HG02943 (cell line): ENCODE results near the gene NME1.
"Not testable (repeated sequence)": the region's sequence is repeated elsewhere in the genome, so short reads cannot be mapped to it uniquely, and the experiment has no call there.

Source experiments
- ATAC-seq: cut with Tn5 transposase; IDR thresholded peaks from one replicate; pipeline ENCODE4 v1.9.1; 2021; ENCODE audit warnings: mild to moderate bottlenecking, low read depth, moderate library complexity; ENCODE audit not compliant: unreplicated experiment

The NME1 gene

GRCh38 chr17:51144266-51145022 lies 8.9 kb upstream of the NME1 start:
- ATAC-seq: no peak

- no peak for ATAC-seq
These were observed 5.7 kb upstream of the NME1 start for GRCh38 chr17:51147650-51148049.

- ATAC-seq: no peak
These were observed 4.2 kb upstream of the NME1 start for GRCh38 chr17:51149163-51149562.

- ATAC-seq: no peak
These were observed 2.4 kb upstream of the NME1 start for GRCh38 chr17:51150932-51151331.

- no peak for ATAC-seq
These were observed 571 bp upstream of the NME1 start for GRCh38 chr17:51152766-51153209.

- no peak for ATAC-seq
These were observed 817 bp downstream of the NME1 start for GRCh38 chr17:51154176-51154575.

GRCh38 chr17:51155416-51155815 lies 2.1 kb downstream of the NME1 start:
- no peak for ATAC-seq

GRCh38 chr17:51159604-51160003 lies 6.2 kb downstream of the NME1 start:
- ATAC-seq: no peak

- ATAC-seq: no peak
These were observed 8.2 kb downstream of the NME1 start for GRCh38 chr17:51161541-51161940.

- ATAC-seq: no peak
These were observed 11.7 kb downstream of the NME1 start for GRCh38 chr17:51164911-51165679.

- ATAC-seq: peak; percentile 30
These were observed 12.4 kb downstream of the NME1 start for GRCh38 chr17:51165680-51166197.

- peak; percentile 80 for ATAC-seq
These were observed 13.0 kb downstream of the NME1 start, which contains the start of gene NME2 for GRCh38 chr17:51166198-51166986. TSS of gene NME2 (plus strand) at chr17:51166411. CDS start at chr17:51166831, 420 bp downstream.

GRCh38 chr17:51166987-51167931 lies 13.9 kb downstream of the NME1 start:
- peak; percentile 31 for ATAC-seq

GRCh38 chr17:51169340-51169739 lies 16.0 kb downstream of the NME1 start:
- no peak for ATAC-seq

GRCh38 chr17:51170736-51171135 lies 17.4 kb downstream of the NME1 start:
- no peak for ATAC-seq

GRCh38 chr17:51172030-51172429 lies 18.7 kb downstream of the NME1 start:
- not testable (repeated sequence) for ATAC-seq

GRCh38 chr17:51180486-51180885 lies 27.1 kb downstream of the NME1 start:
- ATAC-seq: no peak

GRCh38 chr17:51184124-51184523 lies 30.8 kb downstream of the NME1 start:
- ATAC-seq: no peak

- no peak for ATAC-seq
These were observed 32.5 kb downstream of the NME1 start for GRCh38 chr17:51185763-51186332.
